NCI-H2227 (cell line): ENCODE results near the gene MED9.

Source experiments
- DNase-seq: peaks from one replicate; lab custom pipeline; 2025; ENCODE audit not compliant: unreplicated experiment; lab: John Stamatoyannopoulos, UW

MED9 gene

DNA sequence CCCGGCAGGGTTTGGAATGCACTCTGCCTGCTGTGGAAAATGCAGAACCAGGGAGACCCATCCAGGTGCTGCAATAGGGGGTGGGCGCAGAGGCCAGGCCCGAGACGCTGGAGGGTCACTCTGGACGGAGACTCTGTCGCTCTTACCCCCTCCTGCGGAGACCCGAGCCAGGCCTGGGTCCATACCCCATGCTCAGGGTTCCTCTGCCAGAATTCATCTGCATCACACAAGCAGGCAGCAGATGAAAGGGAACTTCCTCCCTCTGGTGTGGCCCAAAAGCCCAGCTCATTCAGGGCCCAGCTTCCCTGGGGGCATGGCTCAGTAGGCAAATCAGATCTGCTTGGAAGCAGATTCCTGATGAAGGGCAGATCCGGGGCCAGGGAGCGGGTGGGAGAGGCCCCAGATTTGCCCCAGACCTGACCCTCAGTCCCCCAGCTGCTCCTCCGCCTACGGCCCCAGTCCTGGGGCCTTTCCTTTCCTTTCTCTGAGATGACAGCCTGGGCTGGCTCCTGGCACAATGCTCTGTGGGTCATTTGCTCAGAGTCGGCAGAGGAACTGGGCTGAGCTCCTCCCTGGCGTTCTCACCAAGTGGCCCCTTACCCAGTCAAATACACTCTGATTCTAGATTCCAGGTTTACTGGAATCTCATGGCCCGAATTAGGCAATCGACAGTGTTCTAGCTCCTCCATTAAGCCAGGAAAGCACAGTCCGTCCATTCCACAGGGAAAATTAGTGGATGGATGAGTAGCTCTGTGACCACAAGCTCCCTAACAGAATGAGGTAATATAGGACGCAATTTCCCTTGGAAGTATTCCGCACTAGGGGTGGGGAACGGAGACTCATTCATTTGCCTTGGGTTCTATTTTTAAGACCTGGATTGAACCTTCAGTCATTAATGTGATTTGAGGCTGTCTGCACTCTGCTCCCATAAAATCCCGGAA is 38.5 kb downstream of the MED9 start:
- no peak for DNase-seq

DNA sequence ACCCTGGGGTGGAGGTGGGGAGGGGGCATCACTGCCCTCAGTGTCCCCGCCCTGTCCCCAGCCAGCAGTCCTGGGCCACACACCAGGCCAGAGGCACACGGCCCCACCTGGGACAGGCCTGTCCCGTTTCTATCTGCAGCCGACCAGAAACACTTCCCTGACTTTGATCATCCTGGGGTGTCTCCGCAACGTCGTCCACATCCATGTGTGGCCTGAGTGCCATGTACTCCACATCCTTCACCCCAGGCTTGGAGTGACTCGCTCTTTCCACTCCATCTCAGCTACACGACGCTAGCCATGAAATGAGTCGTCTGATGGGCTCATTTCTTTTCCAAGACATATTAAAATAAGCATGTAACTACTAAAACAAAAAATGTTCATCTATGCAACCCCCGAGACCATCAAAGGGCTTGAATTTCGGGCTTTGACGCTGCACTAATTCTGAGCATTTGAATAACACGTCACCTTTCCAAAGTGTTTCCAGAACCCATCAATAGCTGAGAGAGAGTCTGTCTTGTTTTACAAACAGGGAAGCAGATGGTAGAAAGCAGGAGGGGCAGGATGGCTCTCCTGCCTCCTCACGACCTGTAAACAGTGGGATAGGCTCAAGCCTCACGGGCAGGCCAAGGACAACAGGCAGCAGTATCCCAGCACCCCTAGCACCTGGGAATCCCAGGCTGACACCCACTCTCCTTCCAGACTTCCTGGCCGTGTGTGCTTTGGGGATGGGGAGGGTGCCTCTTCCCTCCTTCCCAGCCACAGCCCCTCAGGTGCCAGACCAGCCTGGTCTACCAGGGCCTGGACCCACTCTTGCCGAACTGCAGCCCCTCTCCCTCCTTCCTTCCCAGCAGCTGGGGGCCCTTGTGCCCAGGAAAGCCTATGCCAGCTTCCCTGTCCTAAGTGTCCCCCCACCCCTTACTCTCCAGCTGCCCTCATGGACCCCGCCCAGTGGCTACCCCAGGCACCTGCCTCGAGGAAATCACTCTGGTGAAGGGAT is 39.4 kb downstream of the MED9 start:
- DNase-seq, result no peak

DNA sequence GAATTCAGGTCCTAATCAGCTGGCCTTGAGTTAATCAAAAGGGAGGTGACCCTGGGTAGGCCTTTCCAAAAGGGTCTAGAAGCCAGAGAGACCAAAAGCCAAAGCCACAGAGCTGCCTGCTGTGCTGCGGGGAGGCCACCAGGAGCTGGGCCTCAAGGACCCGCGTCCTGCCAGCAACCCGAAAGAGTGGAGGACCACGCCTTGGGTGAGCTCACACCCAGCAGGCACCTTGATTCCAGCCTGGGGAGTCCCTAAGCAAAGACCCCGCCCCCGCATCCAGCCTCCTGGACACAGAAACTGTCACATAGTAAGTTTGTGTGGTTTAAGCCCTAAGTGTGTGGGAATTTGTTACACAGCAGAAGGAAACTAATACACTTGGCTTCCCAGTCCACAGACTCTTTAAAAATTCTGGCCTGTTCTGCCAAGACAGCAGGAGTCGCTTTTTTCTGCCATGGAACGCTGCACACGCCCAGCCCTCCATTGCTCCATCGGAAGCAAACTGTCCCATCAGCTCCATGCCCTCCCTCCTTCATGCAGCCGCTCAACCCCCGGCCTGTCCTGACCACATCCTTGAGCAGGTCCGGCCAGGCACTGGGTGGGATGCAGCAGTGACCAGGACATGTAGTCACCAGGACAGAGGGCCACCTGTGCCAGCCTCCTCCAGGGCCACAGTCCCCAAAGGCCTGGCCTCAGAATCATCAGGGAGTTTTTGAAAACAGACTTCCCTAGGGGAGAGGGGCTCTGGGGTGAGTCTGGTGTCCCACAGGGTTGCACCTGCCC is 40.3 kb downstream of the MED9 start:
- DNase-seq, result no peak

DNA sequence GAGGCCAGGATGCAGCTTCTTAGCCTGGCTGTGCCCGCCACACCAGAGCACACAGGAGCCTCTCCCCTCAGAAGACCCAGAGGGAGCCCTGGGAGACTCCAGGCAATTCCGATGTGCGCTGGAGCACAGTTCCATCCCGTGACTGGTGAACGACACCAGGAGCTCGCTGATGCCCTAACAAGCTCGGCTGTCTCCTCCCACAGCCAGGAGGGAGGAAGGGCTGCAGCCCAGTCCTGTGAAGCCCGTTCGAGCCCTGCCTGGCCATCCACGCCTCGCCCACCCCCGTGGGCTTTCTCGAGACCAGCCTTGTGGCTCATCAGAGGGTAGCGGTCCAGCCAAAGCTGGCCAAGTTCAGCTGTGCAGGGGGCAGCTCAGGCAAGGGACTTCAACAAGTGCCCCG is 41.2 kb downstream of the MED9 start:
- no peak for DNase-seq

DNA sequence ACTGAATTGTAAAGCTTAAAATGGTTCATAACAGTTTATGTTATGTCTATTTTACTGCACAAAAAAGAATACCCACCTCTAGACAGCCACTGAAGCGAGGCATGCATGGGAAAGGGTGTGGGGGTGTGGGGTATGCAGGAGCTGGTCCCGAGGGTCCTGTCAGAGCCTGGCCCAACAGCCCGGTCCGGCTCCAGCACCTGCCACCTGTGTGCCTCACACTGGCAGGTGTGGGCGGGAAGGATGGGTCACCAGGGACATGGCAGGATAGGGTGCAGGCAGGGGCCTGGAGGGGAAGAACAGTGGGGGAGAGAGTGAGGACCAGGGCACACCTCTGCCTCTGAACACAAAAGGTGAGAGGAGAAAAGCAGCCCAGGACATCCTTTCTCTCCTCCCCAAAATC is 42.2 kb downstream of the MED9 start:
- no peak for DNase-seq

DNA sequence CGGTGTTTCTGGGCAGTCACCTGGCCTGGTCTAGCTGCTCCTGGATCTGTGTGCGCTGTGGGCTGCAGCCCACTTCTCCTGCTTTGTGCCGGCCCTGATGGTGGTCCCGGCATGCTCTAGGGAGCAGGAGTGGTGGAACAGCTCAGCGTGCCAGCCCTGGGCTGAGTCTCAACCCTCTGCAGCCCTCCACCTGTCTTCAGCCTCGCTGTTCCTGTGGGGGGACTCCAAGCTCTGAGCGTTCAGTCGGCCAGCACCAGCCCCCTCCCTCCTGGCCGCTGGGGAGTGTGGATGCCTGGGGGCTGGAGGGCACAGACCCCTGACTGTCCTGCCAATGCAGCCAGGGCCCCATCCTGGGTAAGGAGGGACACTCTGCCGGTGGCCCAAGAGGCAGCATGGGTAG is 43.1 kb downstream of the MED9 start:
- DNase-seq, result no peak

DNA sequence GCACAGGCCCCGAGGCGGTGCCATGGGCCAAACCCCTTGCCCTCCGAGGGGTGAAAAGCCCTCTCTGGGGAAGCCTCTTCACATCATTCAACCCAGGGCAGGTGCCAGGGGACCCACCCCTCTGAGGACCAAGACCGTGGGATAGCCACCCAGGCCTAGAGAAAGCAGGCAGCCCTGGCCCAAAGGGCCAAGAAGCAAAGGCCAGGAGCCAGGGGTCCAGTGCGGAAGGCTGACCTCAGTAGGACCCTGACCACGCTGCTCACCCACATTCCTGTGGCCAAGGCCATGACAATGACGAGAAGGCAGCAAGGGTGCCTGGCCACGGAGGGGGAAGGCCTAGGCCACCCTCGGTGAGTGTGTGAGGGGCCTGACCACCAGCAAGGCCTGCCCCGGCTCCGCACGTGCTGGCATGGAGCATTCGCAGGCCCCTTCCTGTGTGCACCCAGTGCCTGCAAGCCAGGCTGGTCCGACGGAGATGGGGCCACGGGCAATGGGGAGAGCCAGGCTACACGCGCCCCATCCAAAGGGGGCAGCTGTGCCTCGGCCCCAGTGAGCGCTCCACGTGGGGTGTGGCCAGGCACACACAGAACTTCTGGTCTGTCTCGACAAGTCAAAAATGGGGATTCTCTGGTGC is 43.9 kb downstream of the MED9 start:
- no peak for DNase-seq

DNA sequence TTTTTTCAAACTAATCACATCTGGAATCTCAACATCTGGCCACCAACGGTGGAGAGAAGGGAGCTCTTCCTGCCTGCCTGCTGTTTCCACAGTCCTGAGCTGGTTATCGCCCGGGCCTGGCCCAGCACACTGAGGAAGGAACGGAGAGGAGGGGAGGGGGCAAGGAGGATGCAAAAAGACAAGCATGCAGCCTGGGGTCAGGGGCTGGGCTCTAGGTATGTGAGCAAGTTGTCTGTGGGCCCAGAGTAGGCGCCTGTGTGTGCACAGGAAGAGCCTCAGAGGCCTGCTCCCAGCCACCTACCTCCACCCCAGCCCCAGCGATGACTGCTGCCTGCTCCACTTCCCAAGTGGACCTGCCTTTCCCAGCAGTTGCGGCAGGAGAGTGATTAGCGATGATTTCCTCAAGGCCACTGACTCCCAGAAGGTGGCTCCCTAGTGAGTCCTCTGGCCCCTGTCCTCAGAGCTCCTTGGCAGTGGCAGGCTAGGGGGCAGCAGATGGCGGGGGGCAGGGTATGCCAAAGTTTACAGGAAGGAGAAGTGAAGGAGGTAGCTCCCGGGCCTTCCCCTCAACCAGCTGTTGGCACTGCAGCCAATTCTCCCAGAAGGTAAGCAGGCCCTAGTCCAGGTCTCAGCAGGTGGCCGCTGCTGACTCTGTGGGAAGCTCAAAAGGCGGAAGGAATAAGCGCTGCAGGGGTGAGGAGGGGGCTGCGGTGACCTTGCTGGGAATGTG is 46.4 kb downstream of the MED9 start:
- DNase-seq, result no peak

DNA sequence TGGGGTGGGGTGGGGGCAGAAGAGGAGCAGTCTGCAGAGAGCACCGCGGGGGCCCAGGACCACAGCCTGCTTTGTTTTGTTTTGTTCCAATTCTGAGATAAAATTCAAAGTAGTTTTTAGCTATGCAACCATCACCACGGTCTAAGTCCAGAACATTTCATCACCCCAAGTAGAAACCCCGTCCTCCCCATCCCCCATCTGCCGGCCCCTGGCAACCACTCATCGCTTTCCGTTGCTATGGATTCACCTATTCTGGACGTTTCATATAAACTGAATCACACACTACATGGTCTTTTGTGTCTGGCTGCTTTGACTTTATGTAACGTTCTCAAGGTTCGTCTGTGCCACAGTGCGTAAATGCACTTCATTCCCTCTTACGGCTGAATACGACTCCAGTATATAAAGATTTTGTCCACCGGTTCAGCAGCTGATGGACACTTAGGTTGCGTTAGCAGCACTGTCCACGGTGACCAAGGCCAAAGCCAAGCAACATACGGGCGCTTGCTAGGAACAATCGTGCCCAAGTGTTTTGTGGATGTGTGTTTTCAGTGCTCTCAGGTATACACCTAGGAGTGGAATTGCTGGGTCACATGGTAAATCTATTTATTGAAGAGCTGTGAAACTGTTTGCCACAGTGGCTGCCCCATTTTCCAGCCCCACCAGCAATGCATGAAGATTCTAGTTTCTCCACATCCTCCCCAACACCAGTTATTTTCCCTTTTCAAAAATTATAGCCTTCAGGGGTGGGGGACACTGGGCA is 47.1 kb downstream of the MED9 start:
- DNase-seq, result no peak

DNA sequence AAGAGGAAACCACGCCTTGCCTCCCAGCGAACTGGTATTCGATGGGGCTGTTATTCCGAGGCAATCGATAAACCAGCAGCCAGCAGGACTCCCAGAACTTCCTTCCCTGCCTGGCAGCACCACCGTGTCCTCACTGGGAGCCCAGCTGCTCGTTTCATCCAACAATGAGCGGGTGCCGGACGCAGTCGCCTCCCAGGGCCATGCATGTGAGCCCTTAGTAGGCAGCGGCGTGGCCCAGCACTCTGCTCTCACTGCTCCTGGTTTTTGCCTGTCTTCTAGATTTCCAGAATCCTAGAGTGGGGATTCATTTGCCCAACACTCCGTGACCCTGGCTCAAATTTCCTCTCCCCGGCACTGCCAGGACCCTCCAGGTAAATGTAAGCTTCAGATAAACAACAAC is 48.5 kb downstream of the MED9 start:
- DNase-seq, result no peak

DNA sequence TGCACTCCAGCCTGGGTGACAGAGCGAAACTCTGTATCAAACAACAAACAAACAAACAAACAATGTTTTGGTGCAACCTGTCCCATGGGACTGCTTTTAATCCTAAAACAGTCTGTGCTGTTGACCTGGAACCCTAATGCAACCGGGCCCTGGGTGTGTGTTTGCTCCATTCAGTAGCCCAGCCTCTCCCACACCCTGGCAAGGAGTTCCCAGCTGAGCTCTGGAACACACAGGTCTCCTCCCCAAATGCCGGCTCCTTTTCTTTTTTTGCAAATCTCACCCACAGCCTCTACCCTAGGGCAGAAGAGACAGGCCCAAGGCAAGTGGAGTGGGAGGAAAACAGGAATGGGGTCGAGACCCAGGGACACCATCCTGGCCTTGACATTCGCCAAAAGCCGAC is 49.2 kb downstream of the MED9 start:
- no peak for DNase-seq

DNA sequence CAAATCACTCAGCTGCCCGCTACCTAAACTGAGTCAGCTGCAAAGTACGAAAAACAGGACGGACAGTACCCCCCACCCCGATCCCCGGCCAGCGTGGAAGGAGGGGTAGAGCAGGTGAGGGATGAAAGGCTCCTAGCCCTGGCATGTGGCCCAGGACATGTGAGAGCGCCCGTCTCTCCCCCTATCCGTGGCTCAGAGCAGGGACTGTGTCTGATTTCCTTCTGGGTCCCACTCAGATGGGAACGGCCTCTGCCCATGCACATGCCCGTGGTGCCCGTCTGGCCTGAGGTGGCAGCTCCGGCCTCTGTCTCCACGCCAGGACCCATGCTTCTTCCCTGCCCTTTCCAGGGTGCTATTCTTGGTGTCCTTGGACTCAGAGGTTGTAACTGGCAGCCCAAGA is 49.6 kb downstream of the MED9 start:
- no peak for DNase-seq

DNA sequence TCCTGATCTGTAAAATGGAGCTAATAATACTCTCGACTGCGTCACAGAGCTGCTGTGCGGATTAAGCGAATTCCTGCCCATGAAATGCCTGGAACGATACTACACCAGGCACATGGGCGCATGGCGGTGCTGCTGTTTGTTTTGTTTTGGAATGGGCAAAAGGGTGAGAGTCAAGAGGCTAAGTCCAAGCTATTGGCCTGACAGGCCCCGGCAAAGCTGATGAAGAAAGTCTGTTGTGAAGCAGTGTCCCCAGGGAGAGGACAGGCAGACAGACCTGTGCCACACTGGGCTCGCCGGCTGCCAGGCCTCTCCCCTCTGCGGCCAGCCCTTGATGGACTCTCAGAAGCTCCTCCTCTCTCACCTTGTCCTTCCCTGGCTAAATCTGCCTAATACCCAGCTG is 50.7 kb downstream of the MED9 start:
- DNase-seq, result no peak

DNA sequence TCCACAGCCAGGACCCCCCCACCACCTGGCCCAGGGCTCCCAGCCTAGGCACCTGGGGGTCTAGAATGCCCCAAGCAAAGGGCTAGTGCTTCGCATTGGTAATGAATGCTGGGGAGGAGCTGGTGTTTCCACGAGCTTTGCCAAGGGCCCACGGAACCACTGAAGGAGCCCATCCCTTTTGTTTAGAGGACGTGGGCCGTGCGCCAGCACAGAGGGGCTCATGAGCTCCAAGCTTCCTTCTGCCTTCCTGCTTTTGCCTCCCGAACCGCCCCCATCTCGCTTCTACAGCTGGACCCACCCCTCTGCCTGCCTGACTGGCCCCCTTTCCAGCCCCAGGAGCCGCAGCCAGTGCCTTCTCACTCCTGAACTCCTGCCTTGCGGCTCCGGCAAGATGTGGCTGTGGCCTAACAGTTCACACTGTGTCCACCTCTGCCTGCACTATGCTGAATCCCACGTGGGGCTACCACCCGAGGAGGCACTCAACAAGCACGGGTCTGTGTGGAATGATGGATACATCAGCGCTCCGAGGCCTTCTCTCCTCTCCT is 51.2 kb downstream of the MED9 start:
- DNase-seq, result no peak

DNA sequence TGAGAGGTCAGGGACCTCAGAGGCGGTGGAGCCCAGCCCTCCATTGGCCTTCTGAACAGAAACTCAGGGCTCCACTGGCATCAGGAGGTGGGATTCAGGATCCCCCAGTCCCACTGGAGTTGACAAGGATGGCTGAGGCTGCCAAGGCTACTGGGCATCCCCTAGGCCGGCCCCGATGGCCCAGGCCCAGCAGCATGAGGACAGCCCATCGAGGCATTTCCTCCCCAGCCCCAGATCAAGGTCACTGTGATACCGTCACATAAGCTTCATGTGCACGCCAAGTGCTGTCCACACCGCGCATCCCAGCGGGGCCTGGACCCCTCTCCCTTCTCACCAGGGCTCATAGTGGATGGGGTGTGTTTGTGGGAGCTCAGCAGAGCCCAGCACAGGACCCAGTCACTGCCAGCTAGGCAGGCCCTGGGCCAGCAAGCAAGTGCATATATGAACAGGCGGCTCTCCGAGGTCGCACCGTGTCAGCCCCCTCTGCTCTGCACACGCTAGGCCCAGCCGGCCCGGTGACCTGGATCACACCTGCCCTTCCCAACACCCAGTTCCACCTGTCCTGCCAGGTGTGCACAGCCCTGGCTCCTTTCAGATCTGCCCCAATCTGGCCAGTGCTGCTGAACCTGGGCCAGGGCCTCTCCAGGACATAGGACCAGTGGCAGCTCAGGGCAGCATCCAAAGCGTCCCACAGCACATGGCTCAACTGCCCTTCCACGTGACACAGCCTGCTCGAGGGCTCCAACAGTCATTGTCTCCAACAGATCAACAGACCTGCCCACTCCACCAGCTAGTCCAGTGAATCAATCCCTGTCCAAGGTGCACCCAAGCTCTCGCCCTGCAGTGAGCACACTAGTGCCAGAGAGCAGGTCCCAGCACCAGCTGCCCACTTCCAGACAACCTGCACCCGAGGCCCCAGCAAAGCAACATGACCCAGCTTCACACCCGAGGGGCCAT is 52.2 kb downstream of the MED9 start:
- no peak for DNase-seq

DNA sequence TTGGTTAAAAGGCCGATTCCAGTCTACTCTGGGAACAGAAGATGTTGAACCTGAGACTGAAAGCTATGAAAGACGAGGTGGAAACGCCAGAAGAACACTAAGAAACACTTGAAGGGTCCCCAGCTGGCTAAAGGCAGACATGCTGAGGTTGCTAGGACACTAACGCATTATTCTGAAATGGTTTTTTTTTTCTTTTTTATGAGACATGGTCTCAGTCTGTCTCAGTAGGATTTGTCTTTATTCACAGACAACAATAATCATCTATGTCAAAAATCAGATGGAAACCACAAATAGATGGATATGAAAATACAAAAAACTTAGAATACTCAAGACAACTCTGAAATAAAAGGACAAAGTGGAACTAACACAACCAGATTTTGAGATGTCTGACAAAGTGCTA is 54.4 kb downstream of the MED9 start:
- DNase-seq, result peak; percentile 46

DNA sequence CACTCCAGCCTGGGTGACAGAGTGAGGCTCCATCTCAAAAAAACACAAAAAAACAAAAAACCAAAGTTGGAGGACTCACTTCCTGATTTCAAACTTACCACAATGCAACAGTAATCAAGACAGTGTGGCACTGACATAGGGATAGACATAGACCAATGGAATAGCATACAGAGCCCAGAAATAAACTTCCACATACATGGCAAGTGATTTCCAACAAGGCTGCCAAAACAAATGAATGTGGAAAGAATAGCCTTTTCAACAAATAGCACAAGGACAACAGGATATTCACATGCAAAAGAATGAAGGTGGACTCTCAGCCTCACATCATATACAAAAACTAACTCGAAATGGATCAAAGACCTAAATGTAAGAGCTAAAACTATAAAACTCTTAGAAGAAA is 56.2 kb downstream of the MED9 start:
- DNase-seq, result no peak

DNA sequence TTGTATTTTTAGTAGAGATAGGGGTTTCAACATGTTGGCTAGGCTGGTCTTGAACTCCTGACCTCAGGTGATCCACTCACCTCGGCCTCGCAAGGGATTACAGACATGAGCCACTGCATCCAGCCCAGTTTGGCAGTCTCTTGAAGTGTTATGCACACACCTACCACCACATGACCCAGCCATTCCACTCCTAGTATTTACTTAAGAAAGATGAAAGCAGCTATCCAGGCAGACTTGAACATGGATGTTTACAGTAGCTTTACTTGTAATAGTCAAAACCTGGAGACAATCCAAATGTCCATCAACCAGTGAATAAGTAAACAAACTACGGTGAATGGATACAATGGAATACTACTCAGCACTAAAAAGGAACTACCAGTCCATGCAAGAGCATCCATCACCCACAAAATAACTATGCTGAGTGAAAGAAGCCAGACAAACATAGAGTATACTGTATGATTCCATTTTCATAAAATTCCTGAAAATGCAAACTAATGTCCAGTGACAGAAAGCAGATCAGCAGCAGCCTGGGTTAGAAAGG is 57.2 kb downstream of the MED9 start:
- DNase-seq, result no peak
